WTC11 (cell line): Measurements from ENCODE around the gene JAZF1. TPM values are rescaled to one million over a fixed set of nuclear protein-coding genes. Genes with fewer than 3 reads are reported as not detected.

Experiments used
- ATAC-seq: fragments of 200-7000 bp; cut with Tn5 transposase; 2 replicates; pipeline ENCODE4 v1.10.0; 2021; ENCODE audit warnings: mild to moderate bottlenecking, moderate library complexity
- CTCF ChIA-PET: fragments of 300-600 bp; sonication (Branson Sonifier 250); formaldehyde crosslinking; loops from one replicate; lab custom pipeline; 2021; ENCODE audit warnings: antibody characterized with exemption; lab: Charles Lee
- POLR2A ChIA-PET: fragments of 350-600 bp; sonication (Branson Sonifier 250); formaldehyde crosslinking; loops from one replicate; lab custom pipeline; 2021; ENCODE audit warnings: antibody characterized with exemption; lab: Charles Lee
- DNase-seq: peaks from one replicate; pipeline ENCODE4 v3.0.0; 2021; ENCODE audit warnings: low spot score
- H3K27ac Mint-ChIP-seq: 2 replicates; pipeline ENCODE4 v1.8.0; 2021; ENCODE audit warnings: mixed read lengths
- H3K27me3 Mint-ChIP-seq: 2 replicates; pipeline ENCODE4 v1.8.0; 2021; ENCODE audit warnings: low read depth, mild to moderate bottlenecking, moderate library complexity, mixed read lengths
- H3K36me3 Mint-ChIP-seq: 2 replicates; pipeline ENCODE4 v1.8.0; 2021; ENCODE audit warnings: mixed read lengths
- H3K4me1 Mint-ChIP-seq: 2 replicates; pipeline ENCODE4 v1.8.0; 2022; ENCODE audit warnings: mixed read lengths
- H3K4me3 Mint-ChIP-seq: 2 replicates; pipeline ENCODE4 v1.8.0; 2021; ENCODE audit warnings: mild to moderate bottlenecking, moderate library complexity, mixed read lengths
- H3K9me3 Mint-ChIP-seq: 2 replicates; pipeline ENCODE4 v1.8.0; 2021; ENCODE audit warnings: mixed read lengths
- EMX1 ChIP-seq: fragments of 250-450 bp; sonication (Bioruptor Pico); IDR thresholded peaks from 2 replicates; pipeline ENCODE4 v1.8.0; 2021; ENCODE audit warnings: mild to moderate bottlenecking
- ESRRA ChIP-seq: sonication (generic); formaldehyde crosslinking; IDR thresholded peaks from 2 replicates; pipeline ENCODE4 v1.8.1; 2022; ENCODE audit warnings: mild to moderate bottlenecking, missing genetic modification reagents, borderline replicate concordance
- ETV6 ChIP-seq: sonication (generic); formaldehyde crosslinking; IDR thresholded peaks from 2 replicates; pipeline ENCODE4 v1.8.1; 2022; ENCODE audit warnings: mild to moderate bottlenecking, missing genetic modification reagents
- FOXK1 ChIP-seq: sonication (generic); formaldehyde crosslinking; IDR thresholded peaks from 2 replicates; pipeline ENCODE4 v1.8.0; 2022; ENCODE audit warnings: mild to moderate bottlenecking, moderate library complexity, missing genetic modification reagents
- GRHL2 ChIP-seq: fragments of 250-450 bp; sonication (Bioruptor Pico); IDR thresholded peaks from 2 replicates; pipeline ENCODE4 v1.8.0; 2022; ENCODE audit warnings: mild to moderate bottlenecking, moderate library complexity; ENCODE audit not compliant: insufficient replicate concordance, severe bottlenecking
- NFATC4 ChIP-seq: fragments of 250-450 bp; sonication (Bioruptor Pico); IDR thresholded peaks from 2 replicates; pipeline ENCODE4 v1.9.0; 2021; ENCODE audit warnings: mild to moderate bottlenecking
- NR1H2 ChIP-seq: sonication (generic); formaldehyde crosslinking; IDR thresholded peaks from 2 replicates; pipeline ENCODE4 v1.9.0; 2021; ENCODE audit warnings: mild to moderate bottlenecking, moderate library complexity, missing genetic modification reagents
- PRRX2 ChIP-seq: fragments of 250-450 bp; sonication (Bioruptor Pico); IDR thresholded peaks from 2 replicates; pipeline ENCODE4 v1.8.0; 2021; ENCODE audit warnings: mild to moderate bottlenecking
- TEAD4 ChIP-seq: sonication (generic); formaldehyde crosslinking; IDR thresholded peaks from 2 replicates; pipeline ENCODE4 v1.8.0; 2022; ENCODE audit warnings: mild to moderate bottlenecking, missing genetic modification reagents
- ZNF263 ChIP-seq: sonication (generic); formaldehyde crosslinking; IDR thresholded peaks from 2 replicates; pipeline ENCODE4 v1.8.1; 2022; ENCODE audit warnings: low read depth, mild to moderate bottlenecking, moderate library complexity, missing genetic modification reagents
- ZNF281 ChIP-seq: sonication (generic); formaldehyde crosslinking; IDR thresholded peaks from 2 replicates; pipeline ENCODE4 v1.8.0; 2023; ENCODE audit warnings: mild to moderate bottlenecking, missing genetic modification reagents
- ZNF317 ChIP-seq: sonication (generic); formaldehyde crosslinking; IDR thresholded peaks from 2 replicates; pipeline ENCODE4 v1.8.1; 2023; ENCODE audit warnings: low read depth, mild to moderate bottlenecking, moderate library complexity, missing genetic modification reagents, borderline replicate concordance
- ZNF396 ChIP-seq: fragments of 250-450 bp; sonication (Bioruptor Pico); IDR thresholded peaks from 2 replicates; pipeline ENCODE4 v1.8.0; 2021; ENCODE audit warnings: mild to moderate bottlenecking, moderate library complexity, borderline replicate concordance
- total RNA-seq: library from RNA; stranded (reverse); gene quantifications from 3 replicates; pipeline ENCODE4 v1.2.3, GENCODE V29; 2021
- TF ChIP-seq, protein P1 (sequence below): sonication (generic); formaldehyde crosslinking; IDR thresholded peaks from 2 replicates; pipeline ENCODE4 v1.8.0; 2022; ENCODE audit warnings: missing genetic modification reagents
- TF ChIP-seq, protein P2 (sequence below): sonication (generic); formaldehyde crosslinking; IDR thresholded peaks from 2 replicates; pipeline ENCODE4 v1.8.1; 2022; ENCODE audit warnings: missing genetic modification reagents, borderline replicate concordance

Gene JAZF1
- total RNA-seq, 1 experiment from 2014 or later = 19.0 TPM

- no peak for ATAC-seq
These were observed 174.1 kb downstream of the JAZF1 start for GRCh38 chr7:28006491-28006890.

GRCh38 chr7:28005847-28006231 lies 174.8 kb downstream of the JAZF1 start:
- Mint-ChIP-seq H3K4me1 (peaks cover 3% of the 10 kb centered on the region), H3K4me3 (no peak overlapping the region), H3K9me3 (no peaks in the 10 kb centered on the region), H3K36me3 (0 out of 2 replicates have a peak, but pooled peaks cover 2% of the 10 kb centered on the region), H3K27me3 (no peaks in the 10 kb centered on the region), H3K27ac (no peak overlapping the region; the same call in 1 of the 2 replicates)
- ATAC-seq (no peak), DNase-seq (no peak)
- ChIA-PET CTCF (no interaction called here), POLR2A (no interaction called here)
- TF ChIP-seq TEAD4 (CRISPR knock-in tag) = no peak
- no peak for TF ChIP-seq ESRRA (CRISPR knock-in tag)
- TF ChIP-seq, protein P1, sequence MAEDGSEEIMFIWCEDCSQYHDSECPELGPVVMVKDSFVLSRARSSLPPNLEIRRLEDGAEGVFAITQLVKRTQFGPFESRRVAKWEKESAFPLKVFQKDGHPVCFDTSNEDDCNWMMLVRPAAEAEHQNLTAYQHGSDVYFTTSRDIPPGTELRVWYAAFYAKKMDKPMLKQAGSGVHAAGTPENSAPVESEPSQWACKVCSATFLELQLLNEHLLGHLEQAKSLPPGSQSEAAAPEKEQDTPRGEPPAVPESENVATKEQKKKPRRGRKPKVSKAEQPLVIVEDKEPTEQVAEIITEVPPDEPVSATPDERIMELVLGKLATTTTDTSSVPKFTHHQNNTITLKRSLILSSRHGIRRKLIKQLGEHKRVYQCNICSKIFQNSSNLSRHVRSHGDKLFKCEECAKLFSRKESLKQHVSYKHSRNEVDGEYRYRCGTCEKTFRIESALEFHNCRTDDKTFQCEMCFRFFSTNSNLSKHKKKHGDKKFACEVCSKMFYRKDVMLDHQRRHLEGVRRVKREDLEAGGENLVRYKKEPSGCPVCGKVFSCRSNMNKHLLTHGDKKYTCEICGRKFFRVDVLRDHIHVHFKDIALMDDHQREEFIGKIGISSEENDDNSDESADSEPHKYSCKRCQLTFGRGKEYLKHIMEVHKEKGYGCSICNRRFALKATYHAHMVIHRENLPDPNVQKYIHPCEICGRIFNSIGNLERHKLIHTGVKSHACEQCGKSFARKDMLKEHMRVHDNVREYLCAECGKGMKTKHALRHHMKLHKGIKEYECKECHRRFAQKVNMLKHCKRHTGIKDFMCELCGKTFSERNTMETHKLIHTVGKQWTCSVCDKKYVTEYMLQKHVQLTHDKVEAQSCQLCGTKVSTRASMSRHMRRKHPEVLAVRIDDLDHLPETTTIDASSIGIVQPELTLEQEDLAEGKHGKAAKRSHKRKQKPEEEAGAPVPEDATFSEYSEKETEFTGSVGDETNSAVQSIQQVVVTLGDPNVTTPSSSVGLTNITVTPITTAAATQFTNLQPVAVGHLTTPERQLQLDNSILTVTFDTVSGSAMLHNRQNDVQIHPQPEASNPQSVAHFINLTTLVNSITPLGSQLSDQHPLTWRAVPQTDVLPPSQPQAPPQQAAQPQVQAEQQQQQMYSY = no peak
- no peak for TF ChIP-seq ZNF396 (CRISPR knock-in tag)
- no peak for TF ChIP-seq ZNF263
- no peak for TF ChIP-seq NFATC4
- TF ChIP-seq ETV6 (CRISPR knock-in tag) = no peak
- no peak for TF ChIP-seq EMX1 (CRISPR knock-in tag)

More at GRCh38 chr7:28006491-28006890, 174.1 kb downstream of the JAZF1 start:
- no peaks in the 10 kb centered on the region for H3K9me3 Mint-ChIP-seq
- no peak for TF ChIP-seq ZNF317 (CRISPR knock-in tag)
- TF ChIP-seq, protein P2, sequence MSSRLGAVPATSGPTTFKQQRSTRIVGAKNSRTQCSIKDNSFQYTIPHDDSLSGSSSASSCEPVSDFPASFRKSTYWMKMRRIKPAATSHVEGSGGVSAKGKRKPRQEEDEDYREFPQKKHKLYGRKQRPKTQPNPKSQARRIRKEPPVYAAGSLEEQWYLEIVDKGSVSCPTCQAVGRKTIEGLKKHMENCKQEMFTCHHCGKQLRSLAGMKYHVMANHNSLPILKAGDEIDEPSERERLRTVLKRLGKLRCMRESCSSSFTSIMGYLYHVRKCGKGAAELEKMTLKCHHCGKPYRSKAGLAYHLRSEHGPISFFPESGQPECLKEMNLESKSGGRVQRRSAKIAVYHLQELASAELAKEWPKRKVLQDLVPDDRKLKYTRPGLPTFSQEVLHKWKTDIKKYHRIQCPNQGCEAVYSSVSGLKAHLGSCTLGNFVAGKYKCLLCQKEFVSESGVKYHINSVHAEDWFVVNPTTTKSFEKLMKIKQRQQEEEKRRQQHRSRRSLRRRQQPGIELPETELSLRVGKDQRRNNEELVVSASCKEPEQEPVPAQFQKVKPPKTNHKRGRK (CRISPR knock-in tag) = no peak
- no peak for TF ChIP-seq PRRX2 (CRISPR knock-in tag)
- TF ChIP-seq GRHL2 = no peak
- TF ChIP-seq FOXK1 = no peak
- no peak overlapping the region for H3K4me3 Mint-ChIP-seq
- no peak for DNase-seq
- H3K36me3 Mint-ChIP-seq = 0 out of 2 replicates have a peak, but pooled peaks cover 2% of the 10 kb centered on the region
- peaks cover 3% of the 10 kb centered on the region; the same call in 1 of the 2 replicates for H3K4me1 Mint-ChIP-seq
- ChIA-PET POLR2A (no interaction called here), CTCF (no interaction called here)
- H3K27me3 Mint-ChIP-seq = no peaks in the 10 kb centered on the region
- no peak overlapping the region for H3K27ac Mint-ChIP-seq

- no peak overlapping the region; the same call in 1 of the 2 replicates for H3K27ac Mint-ChIP-seq
- CTCF ChIA-PET = no interaction called here
- ATAC-seq (no peak), DNase-seq (no peak)
- H3K4me1 Mint-ChIP-seq = peaks cover 3% of the 10 kb centered on the region
- POLR2A ChIA-PET = no interaction called here
- H3K9me3 Mint-ChIP-seq = no peaks in the 10 kb centered on the region
- no peak overlapping the region for H3K4me3 Mint-ChIP-seq
- no peak for TF ChIP-seq NR1H2 (CRISPR knock-in tag)
- 0 out of 2 replicates have a peak, but pooled peaks cover 2% of the 10 kb centered on the region for H3K36me3 Mint-ChIP-seq
- no peaks in the 10 kb centered on the region for H3K27me3 Mint-ChIP-seq
These were observed 175.3 kb downstream of the JAZF1 start for GRCh38 chr7:28005075-28005846.

DNA sequence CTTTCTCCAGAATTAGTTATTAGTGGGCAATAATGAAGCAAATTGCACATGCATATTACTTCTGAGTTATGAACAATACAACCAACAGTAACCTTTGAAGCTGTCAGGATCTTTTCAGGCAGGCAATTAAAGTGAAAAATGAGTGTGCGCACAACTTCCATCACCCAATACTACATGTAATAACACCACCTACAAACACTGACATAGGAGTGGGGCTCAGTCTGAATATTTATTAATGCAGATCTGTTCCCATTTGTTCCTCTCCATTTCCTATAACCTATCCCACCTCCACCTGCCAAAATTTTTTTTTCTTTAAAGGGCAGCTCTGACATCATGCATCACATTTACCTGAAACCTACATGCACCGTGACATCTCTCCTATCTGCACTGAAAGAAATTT lies 177.2 kb downstream of the JAZF1 start:
- Mint-ChIP-seq H3K27ac (no peak overlapping the region), H3K4me1 (peaks cover 3% of the 10 kb centered on the region), H3K36me3 (0 out of 2 replicates have a peak, but pooled peaks cover 2% of the 10 kb centered on the region), H3K9me3 (no peaks in the 10 kb centered on the region), H3K27me3 (no peaks in the 10 kb centered on the region), H3K4me3 (no peak overlapping the region)
- ChIA-PET POLR2A (no interaction called here), CTCF (interaction anchor here (0.9 kb wide), 1 partner anchor 58 kb away, joined by 3 read pairs; no protein-coding TSS in a partner anchor)
- DNase-seq (no peak), ATAC-seq (no peak)
- no peak for TF ChIP-seq ZNF281 (CRISPR knock-in tag)
